ENCODE data around the gene ADCYAP1. TPM values are rescaled to one million over a fixed set of nuclear protein-coding genes. Genes with fewer than 3 reads are reported as not detected.

Gene ADCYAP1
- total and polyA plus RNA-seq, 2 experiments from 2014 or later: not detected

GRCh38 chr18:907115-907884, 2.6 kb downstream of the ADCYAP1 start:
- H3K9me3 ChIP-seq (ENCODE audit: low read depth): no peaks in the 10 kb centered on the region
- H3K36me3 ChIP-seq: no peaks in the 10 kb centered on the region
- DNase-seq (ENCODE audit: low read depth in 1 of 2, low spot score in 1 of 2): peak in 1 of 2 donors; percentile 44
- H3K4me1 ChIP-seq (ENCODE audit: low read depth): peaks cover 6% of the 10 kb centered on the region
- H3K27me3 ChIP-seq: peaks cover 100% of the 10 kb centered on the region
- H3K4me3 ChIP-seq: peak overlapping the region; percentile 37
- TF ChIP-seq CTCF (IDR thresholded peaks at IDR 0.05; ENCODE audit: low read depth, low read length): no peak
- no peak overlapping the region for H3K27ac ChIP-seq

- TF ChIP-seq CTCF (IDR thresholded peaks at IDR 0.05; ENCODE audit: low read depth, low read length): no peak
- Histone ChIP-seq H3K27me3 (peaks cover 100% of the 10 kb centered on the region), H3K4me1 (ENCODE audit: low read depth) (peaks cover 6% of the 10 kb centered on the region), H3K36me3 (no peaks in the 10 kb centered on the region), H3K9me3 (ENCODE audit: low read depth) (no peaks in the 10 kb centered on the region), H3K27ac (no peak overlapping the region), H3K4me3 (peak overlapping the region; percentile 37)
- no peak for DNase-seq (ENCODE audit: low read depth in 1 of 2, low spot score in 1 of 2)
Observed at GRCh38 chr18:907885-908757, 3.5 kb downstream of the ADCYAP1 start.

GRCh38 chr18:908758-909724, 4.4 kb downstream of the ADCYAP1 start:
- Histone ChIP-seq H3K27me3 (peaks cover 100% of the 10 kb centered on the region), H3K27ac (no peak overlapping the region), H3K4me3 (peak overlapping the region; percentile 12), H3K36me3 (no peaks in the 10 kb centered on the region), H3K4me1 (ENCODE audit: low read depth) (peaks cover 6% of the 10 kb centered on the region), H3K9me3 (ENCODE audit: low read depth) (no peaks in the 10 kb centered on the region)
- no peak for DNase-seq (ENCODE audit: low read depth in 1 of 2, low spot score in 1 of 2)
- TF ChIP-seq CTCF (IDR thresholded peaks at IDR 0.05; ENCODE audit: low read depth, low read length): no peak

- DNase-seq (ENCODE audit: low read depth in 1 of 2, low spot score in 1 of 2): no peak
- H3K36me3 ChIP-seq: no peaks in the 10 kb centered on the region
- no peak overlapping the region for H3K4me3 ChIP-seq
- H3K27me3 ChIP-seq: peaks cover 95% of the 10 kb centered on the region
- H3K4me1 ChIP-seq (ENCODE audit: low read depth): peaks cover 6% of the 10 kb centered on the region
- no peak for TF ChIP-seq CTCF (IDR thresholded peaks at IDR 0.05; ENCODE audit: low read depth, low read length)
- H3K9me3 ChIP-seq (ENCODE audit: low read depth): no peaks in the 10 kb centered on the region
- no peak overlapping the region for H3K27ac ChIP-seq
Observed at GRCh38 chr18:910247-910646, 5.6 kb downstream of the ADCYAP1 start.

GRCh38 chr18:911025-911424, 6.4 kb downstream of the ADCYAP1 start:
- no peak overlapping the region for H3K4me3 ChIP-seq
- no peak for TF ChIP-seq CTCF (IDR thresholded peaks at IDR 0.05; ENCODE audit: low read depth, low read length)
- H3K27me3 ChIP-seq: peaks cover 87% of the 10 kb centered on the region

More at GRCh38 chr18:911025-911424, 6.4 kb downstream of the ADCYAP1 start:
- no peaks in the 10 kb centered on the region for H3K36me3 ChIP-seq
- H3K27ac ChIP-seq: no peak overlapping the region
- no peak for DNase-seq (ENCODE audit: low read depth in 1 of 2, low spot score in 1 of 2)
- H3K4me1 ChIP-seq (ENCODE audit: low read depth): peaks cover 6% of the 10 kb centered on the region
- H3K9me3 ChIP-seq (ENCODE audit: low read depth): no peaks in the 10 kb centered on the region
